Measurements from ENCODE around the gene TRHDE. TPM values are rescaled to one million over a fixed set of nuclear protein-coding genes. Genes with fewer than 3 reads are reported as not detected.

Gene TRHDE
- total RNA-seq, 1 experiment from 2014 or later: 24.5 TPM

GRCh38 chr12:72406111-72406510, 133.9 kb downstream of the TRHDE start:
- POLR2A ChIA-PET (ENCODE audit: low non-redundant PET): no interaction called here

DNA sequence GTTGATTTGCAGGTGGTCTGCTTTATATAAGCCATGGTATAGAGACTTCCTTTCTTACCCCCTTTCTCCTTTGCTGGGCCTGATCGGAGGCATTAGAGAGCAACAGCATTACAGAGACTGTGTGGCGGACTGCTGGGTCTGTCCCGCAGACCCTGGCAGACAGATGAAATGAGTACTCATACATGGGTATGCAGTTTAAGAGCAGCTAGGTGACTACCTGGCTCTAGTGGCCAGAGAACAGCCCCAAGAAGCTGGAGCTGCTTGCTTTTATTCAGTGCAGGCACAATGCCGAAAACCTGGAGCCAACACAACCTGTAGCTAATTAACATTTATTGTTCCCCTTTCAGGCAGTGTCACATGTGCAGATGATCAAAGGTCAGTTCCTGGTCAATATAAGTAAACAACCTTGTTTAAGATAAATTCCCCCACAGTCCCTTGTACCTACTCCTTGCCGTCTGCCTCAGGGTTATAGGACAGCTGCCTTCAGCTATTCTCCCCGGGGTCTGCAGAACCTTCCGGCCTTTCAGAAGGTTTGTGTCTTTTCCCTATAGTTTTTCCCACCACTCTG, 160.0 kb downstream of the TRHDE start:
- BruUV-seq (replicated peaks): no TSS peak
- H3K27ac ChIP-seq (ENCODE audit: low read depth, low read length, poor library complexity, severe bottlenecking): no peak overlapping the region
- intact Hi-C loops (cut with micrococcal nuclease; ENCODE audit: unreplicated experiment): no loop called here
- no peaks in the 10 kb centered on the region for H3K36me3 ChIP-seq (ENCODE audit: insufficient read depth, low read length, poor library complexity, severe bottlenecking)
- H3K9me3 ChIP-seq (ENCODE audit: low read depth, low read length, poor library complexity, severe bottlenecking): no peaks in the 10 kb centered on the region
- no peaks in the 10 kb centered on the region for H3K27me3 ChIP-seq (replicated peaks; ENCODE audit: insufficient read depth, low read depth, low read length, poor library complexity)
- H3K4me1 ChIP-seq (ENCODE audit: insufficient read depth, low read length, poor library complexity, severe bottlenecking): no peaks in the 10 kb centered on the region
- H3K4me3 ChIP-seq (ENCODE audit: low read depth, low read length, poor library complexity, severe bottlenecking): no peak overlapping the region
- POLR2A ChIA-PET (ENCODE audit: low non-redundant PET): no interaction called here
- CTCF ChIA-PET: no interaction called here
- DNase-seq (ENCODE audit: low spot score): no peak
- TF ChIP-seq EZH2 (IDR thresholded peaks at IDR 0.05; ENCODE audit: borderline replicate concordance, low read depth, low read length, poor library complexity, severe bottlenecking): no peak
- TF ChIP-seq, protein P1, sequence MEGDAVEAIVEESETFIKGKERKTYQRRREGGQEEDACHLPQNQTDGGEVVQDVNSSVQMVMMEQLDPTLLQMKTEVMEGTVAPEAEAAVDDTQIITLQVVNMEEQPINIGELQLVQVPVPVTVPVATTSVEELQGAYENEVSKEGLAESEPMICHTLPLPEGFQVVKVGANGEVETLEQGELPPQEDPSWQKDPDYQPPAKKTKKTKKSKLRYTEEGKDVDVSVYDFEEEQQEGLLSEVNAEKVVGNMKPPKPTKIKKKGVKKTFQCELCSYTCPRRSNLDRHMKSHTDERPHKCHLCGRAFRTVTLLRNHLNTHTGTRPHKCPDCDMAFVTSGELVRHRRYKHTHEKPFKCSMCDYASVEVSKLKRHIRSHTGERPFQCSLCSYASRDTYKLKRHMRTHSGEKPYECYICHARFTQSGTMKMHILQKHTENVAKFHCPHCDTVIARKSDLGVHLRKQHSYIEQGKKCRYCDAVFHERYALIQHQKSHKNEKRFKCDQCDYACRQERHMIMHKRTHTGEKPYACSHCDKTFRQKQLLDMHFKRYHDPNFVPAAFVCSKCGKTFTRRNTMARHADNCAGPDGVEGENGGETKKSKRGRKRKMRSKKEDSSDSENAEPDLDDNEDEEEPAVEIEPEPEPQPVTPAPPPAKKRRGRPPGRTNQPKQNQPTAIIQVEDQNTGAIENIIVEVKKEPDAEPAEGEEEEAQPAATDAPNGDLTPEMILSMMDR (conservative IDR thresholded peaks at IDR 0.05; ENCODE audit: low read depth, low read length): no peak

More at GRCh38 chr12:72406111-72406510, 133.9 kb downstream of the TRHDE start:
- Histone ChIP-seq H3K36me3 (ENCODE audit: insufficient read depth, low read length, poor library complexity, severe bottlenecking) (no peaks in the 10 kb centered on the region), H3K4me1 (ENCODE audit: insufficient read depth, low read length, poor library complexity, severe bottlenecking) (peaks cover 11% of the 10 kb centered on the region), H3K9me3 (ENCODE audit: low read depth, low read length, poor library complexity, severe bottlenecking) (no peaks in the 10 kb centered on the region), H3K4me3 (ENCODE audit: low read depth, low read length, poor library complexity, severe bottlenecking) (no peak overlapping the region), H3K27ac (ENCODE audit: low read depth, low read length, poor library complexity, severe bottlenecking) (peak overlapping the region; percentile 39), H3K27me3 (replicated peaks; ENCODE audit: insufficient read depth, low read depth, low read length, poor library complexity) (no peaks in the 10 kb centered on the region)
- no TSS peak for BruUV-seq (replicated peaks)
- CTCF ChIA-PET: no interaction called here
- no peak for TF ChIP-seq EZH2 (IDR thresholded peaks at IDR 0.05; ENCODE audit: borderline replicate concordance, low read depth, low read length, poor library complexity, severe bottlenecking)
- TF ChIP-seq, protein P1 (conservative IDR thresholded peaks at IDR 0.05; ENCODE audit: low read depth, low read length): no peak
- intact Hi-C loops (cut with micrococcal nuclease; ENCODE audit: unreplicated experiment): no loop called here
- DNase-seq (ENCODE audit: low spot score): peak; percentile 4

DNA sequence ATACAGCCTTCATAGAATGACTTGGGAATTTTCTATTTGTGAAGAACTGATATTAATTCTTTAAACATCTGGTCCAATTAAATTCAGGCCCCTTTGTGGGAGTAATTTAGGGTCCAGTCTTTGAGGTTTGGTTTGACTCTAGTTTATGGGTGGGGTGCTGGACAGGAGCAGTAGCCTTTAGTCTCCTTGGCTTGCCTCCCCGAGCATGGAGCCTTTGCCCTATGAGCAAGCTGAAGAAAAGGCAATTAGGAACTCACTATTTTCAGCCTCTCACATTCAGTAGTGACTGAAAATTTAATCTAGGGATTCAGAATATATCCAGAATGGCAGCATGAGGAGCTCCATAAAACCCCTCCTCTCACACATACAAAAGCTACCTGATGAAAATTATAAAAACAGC, 161.1 kb downstream of the TRHDE start:
- BruUV-seq (replicated peaks): no TSS peak
- intact Hi-C loops (cut with micrococcal nuclease; ENCODE audit: unreplicated experiment): no loop called here
- POLR2A ChIA-PET (ENCODE audit: low non-redundant PET): no interaction called here
- DNase-seq (ENCODE audit: low spot score): no peak
- Histone ChIP-seq H3K4me3 (ENCODE audit: low read depth, low read length, poor library complexity, severe bottlenecking) (no peak overlapping the region), H3K4me1 (ENCODE audit: insufficient read depth, low read length, poor library complexity, severe bottlenecking) (no peaks in the 10 kb centered on the region), H3K27ac (ENCODE audit: low read depth, low read length, poor library complexity, severe bottlenecking) (no peak overlapping the region), H3K36me3 (ENCODE audit: insufficient read depth, low read length, poor library complexity, severe bottlenecking) (no peaks in the 10 kb centered on the region), H3K27me3 (replicated peaks; ENCODE audit: insufficient read depth, low read depth, low read length, poor library complexity) (no peaks in the 10 kb centered on the region), H3K9me3 (ENCODE audit: low read depth, low read length, poor library complexity, severe bottlenecking) (no peaks in the 10 kb centered on the region)
- TF ChIP-seq, protein P1 (conservative IDR thresholded peaks at IDR 0.05; ENCODE audit: low read depth, low read length): no peak
- no peak for TF ChIP-seq EZH2 (IDR thresholded peaks at IDR 0.05; ENCODE audit: borderline replicate concordance, low read depth, low read length, poor library complexity, severe bottlenecking)
- CTCF ChIA-PET: no interaction called here
